Stimulated activated effector memory CD8-positive, alpha-beta T cell treated with anti-CD3 and anti-CD28 coated beads, Interleukin-12 subunit alpha, Interleukin-12 subunit beta, amount 100 ng/mL, for 72 hours (primary cell): ENCODE measurements around the gene FANCB.

Source experiments
- ATAC-seq: fragments of 150-1000 bp; cut with Tn5 transposase; 2 replicates; pipeline ENCODE4 v1.10.0; 2021
- DNase-seq, 2 donors: peaks; one replicate each; pipeline ENCODE4 v3.0.0; 2021 to 2022; ENCODE audit warnings: low spot score in 2 of 2
- H3K27ac Mint-ChIP-seq: one replicate; pipeline ENCODE4 v1.8.0; 2022; ENCODE audit warnings: mild to moderate bottlenecking, mixed read lengths
- H3K36me3 Mint-ChIP-seq: one replicate; pipeline ENCODE4 v1.8.0; 2022; ENCODE audit warnings: mild to moderate bottlenecking, mixed read lengths
- H3K4me1 Mint-ChIP-seq: one replicate; pipeline ENCODE4 v1.8.0; 2022; ENCODE audit warnings: mixed read lengths
- H3K4me3 Mint-ChIP-seq: one replicate; pipeline ENCODE4 v1.8.0; 2022; ENCODE audit warnings: mild to moderate bottlenecking, mixed read lengths
- H3K9me3 Mint-ChIP-seq: one replicate; pipeline ENCODE4 v1.8.0; 2022; ENCODE audit warnings: mixed read lengths

Gene FANCB

DNA sequence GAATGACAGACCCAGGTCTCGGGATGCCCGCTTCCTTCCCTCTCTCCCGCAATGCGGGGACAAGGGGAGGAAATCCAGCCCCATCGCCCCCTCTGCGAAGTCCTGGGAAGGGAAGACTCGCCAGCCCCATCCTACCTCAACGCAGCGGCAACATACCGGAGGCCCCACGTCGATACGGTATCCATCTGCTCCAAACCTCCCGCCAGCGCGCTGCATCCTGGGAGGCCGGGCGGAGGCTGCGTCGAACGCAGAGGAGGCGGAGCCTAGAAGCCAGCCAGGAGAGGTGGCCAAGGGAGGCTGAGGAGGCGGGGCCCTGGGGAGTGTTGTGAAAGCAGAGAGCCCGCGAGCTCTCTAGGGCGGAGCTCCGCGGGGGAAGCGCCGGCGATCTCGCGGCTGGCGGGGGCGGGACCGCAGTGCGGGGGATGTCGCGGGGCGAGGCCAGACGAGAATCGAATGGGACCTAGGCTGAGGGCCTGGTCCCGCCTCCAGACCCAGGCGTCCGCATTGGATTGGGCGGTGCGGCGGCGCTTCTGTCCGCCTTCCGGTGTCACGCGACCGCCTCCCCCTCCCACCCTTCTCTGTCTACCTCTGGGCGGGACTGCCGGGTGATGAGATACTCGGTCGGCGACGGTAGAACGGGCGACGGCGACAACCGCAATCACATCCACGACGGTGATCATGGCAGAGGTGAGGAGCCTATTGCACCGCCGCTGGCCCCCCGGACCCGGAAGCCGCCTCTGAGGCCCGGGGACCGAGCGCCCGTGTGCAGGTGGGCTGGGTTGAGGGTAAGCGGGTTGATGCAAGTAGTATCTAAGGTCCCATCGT, at the start of gene FANCB, which contains the start of gene MOSPD2:
Gene FANCB (minus strand): TSS at position 219 of the 825 bp plus-strand sequence. CDS start 7,559 bp downstream, outside the sequence.
Gene MOSPD2 (plus strand): TSS at position 571 of the 825 bp plus-strand sequence. CDS start 108 bp downstream, at position 679.
- ATAC-seq, result peak; percentile 95
- H3K4me3 Mint-ChIP-seq, result peak within 1 kb of the TSS; percentile 74
- H3K9me3 Mint-ChIP-seq, result no peaks in the 10 kb centered on the region
- peaks cover 6% of the 10 kb centered on the region for H3K4me1 Mint-ChIP-seq
- H3K36me3 Mint-ChIP-seq, result peaks cover 7% of the 10 kb centered on the region
- DNase-seq, result peak; percentile 73 to 91
- H3K27ac Mint-ChIP-seq, result peak within 1 kb of the TSS; percentile 88

- no peak overlapping the region for H3K27ac Mint-ChIP-seq
- no peaks in the 10 kb centered on the region for H3K4me1 Mint-ChIP-seq
- no peak for DNase-seq
- peaks cover 16% of the 10 kb centered on the region for H3K36me3 Mint-ChIP-seq
- ATAC-seq, result no peak
- H3K4me3 Mint-ChIP-seq, result no peak overlapping the region
- no peaks in the 10 kb centered on the region for H3K9me3 Mint-ChIP-seq
Observed at GRCh38 chrX:14922437-14922836, 49.6 kb upstream of the FANCB start.

DNA sequence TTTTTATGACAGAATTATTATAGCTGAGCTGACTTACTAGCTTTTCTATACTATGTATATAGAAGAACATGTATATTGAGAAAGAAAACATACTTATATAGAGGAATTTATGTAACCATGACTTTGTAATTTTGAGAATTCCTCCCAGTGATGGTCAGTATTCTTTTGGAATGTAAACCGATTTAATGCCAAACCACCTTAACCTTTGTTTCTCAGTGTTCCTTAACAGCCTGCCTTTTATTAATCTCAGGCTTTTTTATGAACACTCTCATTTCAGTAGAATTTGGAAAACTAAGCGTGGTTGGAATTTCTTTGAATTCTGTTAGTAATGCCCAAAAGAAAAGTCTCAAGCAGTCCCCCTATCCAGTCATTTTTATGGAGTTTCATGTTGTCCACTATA, 47.3 kb upstream of the FANCB start:
- no peak for DNase-seq
- no peaks in the 10 kb centered on the region for H3K9me3 Mint-ChIP-seq
- no peak overlapping the region for H3K27ac Mint-ChIP-seq
- H3K4me3 Mint-ChIP-seq, result no peak overlapping the region
- no peaks in the 10 kb centered on the region for H3K4me1 Mint-ChIP-seq
- H3K36me3 Mint-ChIP-seq, result peaks cover 35% of the 10 kb centered on the region
- ATAC-seq, result no peak

- Mint-ChIP-seq H3K36me3 (peaks cover 42% of the 10 kb centered on the region), H3K4me3 (no peak overlapping the region), H3K27ac (no peak overlapping the region), H3K9me3 (no peaks in the 10 kb centered on the region), H3K4me1 (no peaks in the 10 kb centered on the region)
- DNase-seq (no peak), ATAC-seq (no peak)
Observed at GRCh38 chrX:14919407-14919806, 46.5 kb upstream of the FANCB start.

DNA sequence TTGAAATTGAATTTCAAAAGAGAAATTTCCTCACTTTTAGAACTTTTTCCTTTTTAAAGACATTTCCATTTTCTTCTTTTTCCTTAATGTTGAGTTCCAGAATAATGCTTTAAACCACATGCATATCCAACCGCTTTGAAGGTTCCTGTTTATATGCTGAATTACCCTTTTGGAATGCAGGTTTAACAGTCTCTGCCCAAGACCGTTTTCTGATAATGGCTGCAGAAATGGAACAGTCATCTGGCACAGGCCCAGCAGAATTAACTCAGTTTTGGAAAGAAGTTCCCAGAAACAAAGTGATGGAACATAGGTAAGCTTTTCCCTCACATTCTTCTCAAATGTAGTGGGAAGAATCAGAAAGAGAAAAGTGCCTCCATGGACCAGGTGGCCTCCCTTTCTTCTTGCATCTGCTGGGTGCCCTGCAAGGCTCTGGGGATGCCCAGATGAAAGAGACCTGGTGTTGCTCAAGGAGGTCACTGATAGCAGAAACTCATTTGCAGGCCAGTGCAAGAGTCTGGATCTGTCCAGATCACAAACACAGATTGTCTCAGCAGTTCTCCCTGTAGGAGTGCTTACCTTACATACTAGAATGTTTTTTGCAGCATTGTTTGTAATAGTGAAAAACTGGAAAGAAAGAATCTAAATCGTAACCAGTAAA, 43.3 kb upstream of the FANCB start:
- H3K9me3 Mint-ChIP-seq, result no peaks in the 10 kb centered on the region
- H3K4me1 Mint-ChIP-seq, result no peaks in the 10 kb centered on the region
- DNase-seq, result no peak
- H3K4me3 Mint-ChIP-seq, result no peak overlapping the region
- H3K27ac Mint-ChIP-seq, result no peak overlapping the region
- ATAC-seq, result no peak
- peaks cover 75% of the 10 kb centered on the region for H3K36me3 Mint-ChIP-seq

GRCh38 chrX:14915596-14915995, 42.7 kb upstream of the FANCB start:
- H3K9me3 Mint-ChIP-seq, result no peaks in the 10 kb centered on the region
- ATAC-seq, result no peak

GRCh38 chrX:14913241-14913640, 40.4 kb upstream of the FANCB start:
- no peak overlapping the region for H3K27ac Mint-ChIP-seq
- ATAC-seq (no peak), DNase-seq (no peak)
- H3K9me3 Mint-ChIP-seq, result no peaks in the 10 kb centered on the region
- H3K4me3 Mint-ChIP-seq, result no peak overlapping the region
- no peaks in the 10 kb centered on the region for H3K4me1 Mint-ChIP-seq
- peaks cover 82% of the 10 kb centered on the region for H3K36me3 Mint-ChIP-seq

More at GRCh38 chrX:14915596-14915995, 42.7 kb upstream of the FANCB start:
- DNase-seq, result no peak
- Mint-ChIP-seq H3K36me3 (peaks cover 81% of the 10 kb centered on the region), H3K4me3 (no peak overlapping the region), H3K27ac (no peak overlapping the region), H3K4me1 (no peaks in the 10 kb centered on the region)

DNA sequence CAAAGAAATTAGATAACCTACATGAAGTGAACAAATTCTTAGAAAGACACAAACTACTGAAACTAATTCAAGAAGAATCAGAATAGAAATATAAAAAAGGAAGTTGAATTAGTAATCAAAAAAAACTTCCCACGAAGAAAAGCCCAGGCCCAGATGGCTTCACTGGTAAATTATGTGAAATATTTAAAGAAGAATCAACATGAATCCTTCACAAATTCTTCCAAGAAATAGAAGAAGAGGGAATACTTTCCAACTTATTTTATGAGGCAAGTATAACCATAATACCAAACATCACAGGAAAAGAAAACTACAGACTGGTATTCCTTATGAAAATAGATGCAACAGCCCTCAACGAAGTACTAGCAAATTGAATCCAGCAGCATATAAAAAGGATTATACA, 31.0 kb upstream of the FANCB start:
- Mint-ChIP-seq H3K4me3 (no peak overlapping the region), H3K27ac (no peak overlapping the region), H3K9me3 (no peaks in the 10 kb centered on the region), H3K36me3 (peaks cover 6% of the 10 kb centered on the region), H3K4me1 (no peaks in the 10 kb centered on the region)
- DNase-seq (no peak), ATAC-seq (no peak)

GRCh38 chrX:14902537-14902936, 29.7 kb upstream of the FANCB start:
- Mint-ChIP-seq H3K4me1 (no peaks in the 10 kb centered on the region), H3K9me3 (no peaks in the 10 kb centered on the region), H3K4me3 (no peak overlapping the region), H3K36me3 (peaks cover 8% of the 10 kb centered on the region), H3K27ac (no peak overlapping the region)
- DNase-seq (no peak), ATAC-seq (no peak)

DNA sequence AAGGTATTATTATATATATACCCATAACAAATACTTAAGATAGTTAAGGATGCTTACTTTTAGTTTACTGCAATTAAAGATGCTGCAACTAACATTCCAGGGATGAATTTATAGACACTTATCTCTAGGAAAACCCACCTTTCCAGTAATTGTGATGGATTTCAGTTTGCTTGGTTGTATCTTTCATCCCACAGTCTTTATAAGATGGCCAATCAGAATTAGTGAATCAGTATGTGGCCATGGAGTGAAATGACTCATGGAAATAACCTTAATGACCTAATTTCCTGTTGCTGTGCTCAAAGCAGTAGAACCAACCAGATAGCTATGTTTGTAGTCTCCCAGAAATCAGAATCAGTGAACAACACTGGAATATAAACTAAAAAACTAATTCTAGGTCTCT, 26.7 kb upstream of the FANCB start:
- Mint-ChIP-seq H3K4me1 (peaks cover 10% of the 10 kb centered on the region), H3K27ac (peak overlapping the region; percentile 74), H3K9me3 (no peaks in the 10 kb centered on the region), H3K36me3 (peaks cover 24% of the 10 kb centered on the region), H3K4me3 (no peak overlapping the region)
- DNase-seq (no peak), ATAC-seq (peak; percentile 90)

GRCh38 chrX:14897042-14897441, 24.2 kb upstream of the FANCB start:
- peaks cover 18% of the 10 kb centered on the region for H3K36me3 Mint-ChIP-seq
- H3K9me3 Mint-ChIP-seq, result no peaks in the 10 kb centered on the region
- H3K4me3 Mint-ChIP-seq, result no peak overlapping the region
- H3K27ac Mint-ChIP-seq, result no peak overlapping the region
- DNase-seq (no peak), ATAC-seq (no peak)
- H3K4me1 Mint-ChIP-seq, result peaks cover 10% of the 10 kb centered on the region

DNA sequence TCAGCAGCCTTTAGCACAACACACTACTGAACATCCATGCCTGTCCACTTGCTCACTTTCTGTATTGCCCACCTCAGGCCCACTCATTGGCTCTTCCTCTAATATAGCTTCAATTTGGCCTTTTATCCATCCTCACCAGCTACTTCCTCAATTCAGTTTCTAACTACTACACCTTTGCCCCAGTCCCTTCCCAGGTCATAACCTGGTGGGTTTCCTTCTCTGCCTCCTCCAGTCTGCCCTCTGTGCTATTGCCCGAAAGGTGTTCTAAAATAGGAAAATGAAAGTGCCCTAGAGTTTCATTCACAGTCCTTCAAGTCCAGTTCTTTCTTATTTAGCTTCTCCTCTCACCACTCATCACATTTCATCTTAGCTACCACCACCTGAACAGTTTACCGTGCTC, 23.4 kb upstream of the FANCB start:
- no peak for DNase-seq
- Mint-ChIP-seq H3K27ac (peak overlapping the region; percentile 43), H3K36me3 (peaks cover 18% of the 10 kb centered on the region), H3K4me3 (no peak overlapping the region), H3K9me3 (no peaks in the 10 kb centered on the region), H3K4me1 (peaks cover 10% of the 10 kb centered on the region)
- no peak for ATAC-seq

DNA sequence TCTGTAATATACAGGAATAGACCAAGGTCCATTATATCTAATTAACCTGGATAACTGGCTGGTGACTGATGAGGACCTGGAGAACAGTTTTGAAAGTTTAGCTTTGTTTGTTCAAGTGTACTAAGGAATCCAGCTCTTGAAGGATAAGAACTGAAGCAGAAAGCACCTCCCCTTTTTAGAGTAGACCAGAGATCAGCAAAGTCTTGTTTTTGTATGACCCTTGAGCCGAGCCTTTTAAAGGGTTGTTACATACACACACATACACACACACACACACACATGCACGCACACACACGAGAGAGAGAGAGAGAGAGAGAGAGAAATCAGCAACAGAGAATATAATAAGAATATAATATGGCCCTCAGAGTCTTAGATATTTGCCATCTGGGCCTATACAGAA, 13.4 kb upstream of the FANCB start:
- Mint-ChIP-seq H3K9me3 (no peaks in the 10 kb centered on the region), H3K4me1 (peaks cover 33% of the 10 kb centered on the region), H3K27ac (no peak overlapping the region), H3K4me3 (no peak overlapping the region), H3K36me3 (peaks cover 11% of the 10 kb centered on the region)
- DNase-seq (no peak), ATAC-seq (no peak)

DNA sequence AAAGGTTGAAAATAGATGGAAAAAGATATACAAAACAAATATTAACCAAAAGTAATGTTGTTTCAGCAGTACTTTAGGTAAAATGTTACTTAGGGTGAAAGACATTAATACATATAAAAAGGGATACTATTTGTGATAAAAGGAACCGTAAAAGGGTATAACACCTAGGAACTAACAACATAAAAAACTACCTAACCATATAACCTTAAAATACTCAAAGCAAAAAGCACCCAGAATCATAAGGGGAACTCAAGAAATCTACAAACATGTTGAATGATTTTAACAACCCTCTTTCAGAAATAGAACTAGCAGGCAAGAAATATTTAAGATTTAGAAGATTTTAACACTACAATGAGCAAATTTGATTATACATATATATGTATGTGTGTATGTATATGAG, 11.8 kb upstream of the FANCB start:
- Mint-ChIP-seq H3K9me3 (no peaks in the 10 kb centered on the region), H3K4me3 (peak overlapping the region; percentile 42), H3K36me3 (peaks cover 11% of the 10 kb centered on the region), H3K27ac (peak overlapping the region; percentile 83), H3K4me1 (peaks cover 38% of the 10 kb centered on the region)
- no peak for DNase-seq
- no peak for ATAC-seq

- peak overlapping the region; percentile 42 for H3K4me3 Mint-ChIP-seq
- ATAC-seq, result peak; percentile 51
- peak overlapping the region; percentile 83 for H3K27ac Mint-ChIP-seq
- H3K4me1 Mint-ChIP-seq, result peaks cover 32% of the 10 kb centered on the region
- H3K9me3 Mint-ChIP-seq, result no peaks in the 10 kb centered on the region
- DNase-seq, result no peak
- H3K36me3 Mint-ChIP-seq, result peaks cover 12% of the 10 kb centered on the region
Observed at GRCh38 chrX:14883826-14884225, 11.0 kb upstream of the FANCB start.

DNA sequence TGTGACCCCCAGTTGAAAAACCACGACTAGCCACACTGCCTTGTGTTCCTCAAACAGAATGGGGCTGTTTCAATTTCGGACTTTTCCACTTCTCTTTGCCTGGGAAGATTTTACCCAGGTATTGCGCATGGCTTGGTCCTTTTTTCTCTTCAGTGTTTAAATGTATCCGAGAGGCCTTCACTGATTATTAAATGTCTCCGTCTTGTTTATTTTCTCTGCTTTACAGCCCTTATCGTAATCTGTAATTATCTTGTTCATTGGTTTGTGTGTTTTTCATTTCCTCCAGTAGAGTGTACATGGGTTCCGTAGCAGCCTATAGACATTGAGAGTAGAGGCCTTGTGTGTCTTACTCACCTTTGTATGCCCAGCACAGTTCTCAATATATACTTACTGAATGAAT, 2.8 kb upstream of the FANCB start:
- Mint-ChIP-seq H3K4me3 (no peak overlapping the region), H3K36me3 (peaks cover 13% of the 10 kb centered on the region), H3K27ac (no peak overlapping the region), H3K4me1 (peaks cover 6% of the 10 kb centered on the region), H3K9me3 (no peaks in the 10 kb centered on the region)
- DNase-seq (no peak), ATAC-seq (no peak)
